Fibroblast of skin of right biceps (primary cell): ENCODE data around the gene MMP13.
"Not testable (repeated sequence)": the region's sequence is repeated elsewhere in the genome, so short reads cannot be mapped to it uniquely, and the experiment has no call there.

ENCODE experiments used
- DNase-seq: peaks from one replicate; pipeline ENCODE4 v3.0.0-alpha.2; 2013

MMP13 gene

GRCh38 chr11:102955624-102956023 lies at the start of gene MMP13:
Gene MMP13, minus strand, starts transcription at chr11:102955732. Its CDS starts 27 bp downstream, at chr11:102955705.
- peak; percentile 40 for DNase-seq

GRCh38 chr11:103004234-103004633 lies 48.7 kb upstream of the MMP13 start:
- not testable (repeated sequence) for DNase-seq

GRCh38 chr11:102994105-102994504 lies 38.6 kb upstream of the MMP13 start:
- peak; percentile 79 for DNase-seq

- DNase-seq, result no peak
Measured at GRCh38 chr11:102991776-102992175, 36.2 kb upstream of the MMP13 start.

GRCh38 chr11:102990145-102990544 lies 34.6 kb upstream of the MMP13 start:
- peak; percentile 51 for DNase-seq

GRCh38 chr11:102989379-102990047 lies 34.0 kb upstream of the MMP13 start:
- peak; percentile 57 for DNase-seq

- peak; percentile 82 for DNase-seq
Measured at GRCh38 chr11:102986815-102987214, 31.3 kb upstream of the MMP13 start.

GRCh38 chr11:102985850-102986249 lies 30.3 kb upstream of the MMP13 start:
- DNase-seq, result no peak

- peak; percentile 47 for DNase-seq
Measured at GRCh38 chr11:102983486-102983885, 28.0 kb upstream of the MMP13 start.

- DNase-seq, result no peak
Measured at GRCh38 chr11:102981324-102981910, 25.9 kb upstream of the MMP13 start.

GRCh38 chr11:102974552-102975280 lies 19.2 kb upstream of the MMP13 start:
- peak; percentile 85 for DNase-seq

- not testable (repeated sequence) for DNase-seq
Measured at GRCh38 chr11:102973698-102974097, 18.2 kb upstream of the MMP13 start.

GRCh38 chr11:102972853-102973252 lies 17.3 kb upstream of the MMP13 start:
- no peak for DNase-seq

GRCh38 chr11:102971766-102972165 lies 16.2 kb upstream of the MMP13 start:
- DNase-seq, result peak; percentile 90

GRCh38 chr11:102967497-102967896 lies 12.0 kb upstream of the MMP13 start:
- no peak for DNase-seq

- DNase-seq, result no peak
Measured at GRCh38 chr11:102966011-102966410, 10.5 kb upstream of the MMP13 start.

GRCh38 chr11:102964867-102965266 lies 9.3 kb upstream of the MMP13 start:
- DNase-seq, result no peak

- peak; percentile 68 for DNase-seq
Measured at GRCh38 chr11:102957953-102958352, 2.4 kb upstream of the MMP13 start.

GRCh38 chr11:102950622-102951081 lies 4.9 kb downstream of the MMP13 start:
- DNase-seq, result peak; percentile 72

GRCh38 chr11:102946237-102946636 lies 9.3 kb downstream of the MMP13 start:
- no peak for DNase-seq

GRCh38 chr11:102940714-102941588 lies 14.6 kb downstream of the MMP13 start:
- peak; percentile 77 for DNase-seq

- DNase-seq, result no peak
Measured at GRCh38 chr11:102936864-102937509, 18.5 kb downstream of the MMP13 start.
